ENCODE results near the gene TVP23C. TPM values are rescaled to one million over a fixed set of nuclear protein-coding genes. Genes with fewer than 3 reads are reported as not detected.

The TVP23C gene
- total RNA-seq, 6 experiments from 2014 or later: 9.3 to 14.9 (median 12.4) TPM

GRCh38 chr17:15498107-15498506, 65.2 kb downstream of the TVP23C start:
- no peak for DNase-seq
- Mint-ChIP-seq H3K9me3 (no peaks in the 10 kb centered on the region), H3K27ac (no peak overlapping the region), H3K27me3 (ENCODE audit: insufficient read depth) (peaks cover 1% of the 10 kb centered on the region; the same call in 1 of the 2 replicates), H3K4me3 (no peak overlapping the region), H3K4me1 (ENCODE audit: low read depth) (peaks cover 21% of the 10 kb centered on the region), H3K36me3 (ENCODE audit: low read depth) (peaks cover 16% of the 10 kb centered on the region)
- TF ChIP-seq CTCF (IDR thresholded peaks at IDR 0.05): no peak

- Mint-ChIP-seq H3K4me3 (no peak overlapping the region), H3K27ac (no peak overlapping the region), H3K9me3 (no peaks in the 10 kb centered on the region), H3K36me3 (ENCODE audit: low read depth) (peaks cover 11% of the 10 kb centered on the region), H3K4me1 (ENCODE audit: low read depth) (peaks cover 12% of the 10 kb centered on the region), H3K27me3 (ENCODE audit: insufficient read depth) (peaks cover 1% of the 10 kb centered on the region; the same call in 1 of the 2 replicates)
- TF ChIP-seq CTCF (IDR thresholded peaks at IDR 0.05): no peak
- no peak for DNase-seq
These were observed 66.3 kb downstream of the TVP23C start for GRCh38 chr17:15496735-15497670.

GRCh38 chr17:15494821-15495220, 68.5 kb downstream of the TVP23C start:
- Mint-ChIP-seq H3K9me3 (no peaks in the 10 kb centered on the region), H3K27me3 (ENCODE audit: insufficient read depth) (peaks cover 1% of the 10 kb centered on the region; the same call in 1 of the 2 replicates), H3K4me3 (no peak overlapping the region), H3K36me3 (ENCODE audit: low read depth) (no peaks in the 10 kb centered on the region), H3K27ac (no peak overlapping the region), H3K4me1 (ENCODE audit: low read depth) (peaks cover 22% of the 10 kb centered on the region)
- TF ChIP-seq CTCF (IDR thresholded peaks at IDR 0.05): no peak
- DNase-seq: no peak

GRCh38 chr17:15493693-15494035, 69.6 kb downstream of the TVP23C start:
- no peak for TF ChIP-seq CTCF (IDR thresholded peaks at IDR 0.05)
- Mint-ChIP-seq H3K27ac (no peak overlapping the region), H3K36me3 (ENCODE audit: low read depth) (no peaks in the 10 kb centered on the region), H3K4me1 (ENCODE audit: low read depth) (peaks cover 22% of the 10 kb centered on the region), H3K27me3 (ENCODE audit: insufficient read depth) (peaks cover 1% of the 10 kb centered on the region; the same call in 1 of the 2 replicates), H3K9me3 (no peaks in the 10 kb centered on the region), H3K4me3 (no peak overlapping the region)
- no peak for DNase-seq

- TF ChIP-seq CTCF (IDR thresholded peaks at IDR 0.05): no peak
- Mint-ChIP-seq H3K36me3 (ENCODE audit: low read depth) (no peaks in the 10 kb centered on the region), H3K4me1 (ENCODE audit: low read depth) (peaks cover 22% of the 10 kb centered on the region), H3K27me3 (ENCODE audit: insufficient read depth) (peaks cover 1% of the 10 kb centered on the region; the same call in 1 of the 2 replicates), H3K9me3 (no peaks in the 10 kb centered on the region), H3K27ac (no peak overlapping the region), H3K4me3 (no peak overlapping the region)
- DNase-seq: no peak
These were observed 70.2 kb downstream of the TVP23C start for GRCh38 chr17:15492791-15493692.
